Hematopoietic multipotent progenitor cell treated with erythropoietin and hydrocortisone succinate and interleukin-3 and kit ligand, for 6 days (in vitro differentiated cells): ENCODE results near the gene CEP85L.

Experiments used
- DNase-seq: peaks from one replicate; pipeline ENCODE4 v3.0.0-alpha.2; 2015

The CEP85L gene

GRCh38 chr6:118618676-118619377 lies 32.6 kb downstream of the CEP85L start:
- DNase-seq, result peak; percentile 80

GRCh38 chr6:118617417-118617816 lies 34.0 kb downstream of the CEP85L start:
- no peak for DNase-seq

- no peak for DNase-seq
Observed at GRCh38 chr6:118611334-118611733, 40.1 kb downstream of the CEP85L start.

- no peak for DNase-seq
Observed at GRCh38 chr6:118606858-118607257, 44.5 kb downstream of the CEP85L start.

- peak; percentile 24 for DNase-seq
Observed at GRCh38 chr6:118606268-118606667, 45.1 kb downstream of the CEP85L start.

- no peak for DNase-seq
Observed at GRCh38 chr6:118603372-118603771, 48.0 kb downstream of the CEP85L start.

GRCh38 chr6:118602300-118602699 lies 49.1 kb downstream of the CEP85L start:
- no peak for DNase-seq

- no peak for DNase-seq
Observed at GRCh38 chr6:118598324-118598723, 53.1 kb downstream of the CEP85L start.

GRCh38 chr6:118597636-118598035 lies 53.8 kb downstream of the CEP85L start:
- no peak for DNase-seq

- DNase-seq, result no peak
Observed at GRCh38 chr6:118596774-118597320, 54.5 kb downstream of the CEP85L start.

GRCh38 chr6:118594877-118595276 lies 56.5 kb downstream of the CEP85L start:
- peak; percentile 14 for DNase-seq

- no peak for DNase-seq
Observed at GRCh38 chr6:118591897-118592296, 59.5 kb downstream of the CEP85L start.

GRCh38 chr6:118589649-118590365 lies 61.6 kb downstream of the CEP85L start:
- no peak for DNase-seq

- no peak for DNase-seq
Observed at GRCh38 chr6:118589186-118589585, 62.2 kb downstream of the CEP85L start.

GRCh38 chr6:118588626-118589025 lies 62.8 kb downstream of the CEP85L start:
- DNase-seq, result no peak

- no peak for DNase-seq
Observed at GRCh38 chr6:118586746-118587485, 64.5 kb downstream of the CEP85L start.

- DNase-seq, result no peak
Observed at GRCh38 chr6:118584911-118585310, 66.5 kb downstream of the CEP85L start.

GRCh38 chr6:118581489-118581959 lies 69.9 kb downstream of the CEP85L start:
- DNase-seq, result peak; percentile 46

GRCh38 chr6:118580585-118581419 lies 70.6 kb downstream of the CEP85L start:
- peak; percentile 84 for DNase-seq

- DNase-seq, result no peak
Observed at GRCh38 chr6:118579786-118580185, 71.6 kb downstream of the CEP85L start.

- DNase-seq, result peak; percentile 10
Observed at GRCh38 chr6:118578617-118579016, 72.8 kb downstream of the CEP85L start.

GRCh38 chr6:118577972-118578371 lies 73.4 kb downstream of the CEP85L start:
- no peak for DNase-seq
